GM20000 (cell line): ENCODE measurements around the gene TSHZ2.

ENCODE experiments used
- DNase-seq: peaks from one replicate; pipeline ENCODE4 v3.0.0; 2012; ENCODE audit warnings: low spot score
- TF ChIP-seq, protein P1 (sequence below): IDR thresholded peaks from 2 replicates; pipeline ENCODE4 v1.5.1; 2012; ENCODE audit warnings: mild to moderate bottlenecking, control low read depth; ENCODE audit errors: extremely low read depth, missing control alignments

The TSHZ2 gene

DNA sequence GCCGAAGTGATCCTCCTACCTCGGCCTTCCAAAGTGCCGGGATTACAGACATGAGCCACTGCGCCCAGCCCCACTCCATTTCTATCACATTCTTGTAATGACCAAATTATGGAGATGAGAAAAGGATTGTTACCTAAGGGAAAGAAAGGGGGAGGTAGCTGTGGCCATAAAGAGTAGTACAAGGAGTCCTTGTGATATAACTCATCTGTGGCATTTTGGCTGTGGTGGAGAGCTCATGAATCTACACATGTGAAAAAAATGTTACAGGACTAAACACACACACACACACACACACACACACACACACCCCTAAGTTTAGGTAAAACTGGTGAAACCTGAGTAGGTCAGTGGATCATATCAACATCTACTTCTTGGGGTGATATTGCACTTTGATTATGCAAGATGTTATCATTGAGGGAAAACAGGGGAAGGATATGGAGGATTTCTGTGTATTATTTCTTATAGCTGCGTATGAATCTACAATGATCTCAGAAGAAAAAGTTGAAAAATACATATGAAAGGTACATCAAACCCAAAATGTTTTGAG, 251.5 kb downstream of the TSHZ2 start:
- DNase-seq: no peak
- TF ChIP-seq, protein P1, sequence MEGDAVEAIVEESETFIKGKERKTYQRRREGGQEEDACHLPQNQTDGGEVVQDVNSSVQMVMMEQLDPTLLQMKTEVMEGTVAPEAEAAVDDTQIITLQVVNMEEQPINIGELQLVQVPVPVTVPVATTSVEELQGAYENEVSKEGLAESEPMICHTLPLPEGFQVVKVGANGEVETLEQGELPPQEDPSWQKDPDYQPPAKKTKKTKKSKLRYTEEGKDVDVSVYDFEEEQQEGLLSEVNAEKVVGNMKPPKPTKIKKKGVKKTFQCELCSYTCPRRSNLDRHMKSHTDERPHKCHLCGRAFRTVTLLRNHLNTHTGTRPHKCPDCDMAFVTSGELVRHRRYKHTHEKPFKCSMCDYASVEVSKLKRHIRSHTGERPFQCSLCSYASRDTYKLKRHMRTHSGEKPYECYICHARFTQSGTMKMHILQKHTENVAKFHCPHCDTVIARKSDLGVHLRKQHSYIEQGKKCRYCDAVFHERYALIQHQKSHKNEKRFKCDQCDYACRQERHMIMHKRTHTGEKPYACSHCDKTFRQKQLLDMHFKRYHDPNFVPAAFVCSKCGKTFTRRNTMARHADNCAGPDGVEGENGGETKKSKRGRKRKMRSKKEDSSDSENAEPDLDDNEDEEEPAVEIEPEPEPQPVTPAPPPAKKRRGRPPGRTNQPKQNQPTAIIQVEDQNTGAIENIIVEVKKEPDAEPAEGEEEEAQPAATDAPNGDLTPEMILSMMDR: no peak

DNA sequence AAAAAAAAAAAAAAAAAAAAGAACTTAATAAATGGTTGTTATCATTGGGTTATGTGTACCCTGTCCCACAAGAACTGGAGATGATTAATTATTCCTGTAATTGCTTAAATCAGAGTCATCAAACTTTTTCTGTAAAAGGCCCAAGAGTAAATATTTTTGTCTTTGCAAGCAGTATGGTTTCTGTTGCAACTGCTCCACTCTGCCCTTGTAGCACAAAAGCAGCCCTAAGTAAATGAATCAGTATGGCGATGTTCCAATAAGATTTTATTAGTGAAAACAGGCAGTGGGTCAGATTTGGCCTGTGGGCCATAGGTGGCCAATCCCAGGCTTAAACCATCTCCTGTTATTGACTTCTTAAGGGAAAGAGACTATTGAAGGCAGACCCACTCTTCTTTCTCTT, 252.7 kb downstream of the TSHZ2 start:
- TF ChIP-seq, protein P1: no peak
- no peak for DNase-seq

DNA sequence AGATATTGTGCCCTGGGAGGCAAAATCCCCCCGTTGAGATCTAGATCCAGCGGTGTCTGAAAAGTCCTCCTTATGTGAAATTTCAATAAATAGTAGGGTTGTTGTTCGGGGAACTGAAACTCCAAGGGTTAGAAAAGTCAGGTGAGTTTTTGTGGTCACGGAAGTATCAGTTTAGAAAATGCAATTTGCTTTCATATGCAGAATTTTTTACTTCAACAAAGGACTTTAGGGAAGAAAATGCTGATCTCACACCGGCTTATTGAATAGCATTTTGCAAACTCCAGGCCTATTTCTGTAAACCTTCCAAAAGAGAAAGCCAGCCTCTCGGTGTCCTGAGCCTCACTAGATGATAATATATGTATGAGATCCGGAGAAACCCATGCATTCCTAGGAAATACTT, 254.7 kb downstream of the TSHZ2 start:
- DNase-seq: no peak
- TF ChIP-seq, protein P1: no peak

DNA sequence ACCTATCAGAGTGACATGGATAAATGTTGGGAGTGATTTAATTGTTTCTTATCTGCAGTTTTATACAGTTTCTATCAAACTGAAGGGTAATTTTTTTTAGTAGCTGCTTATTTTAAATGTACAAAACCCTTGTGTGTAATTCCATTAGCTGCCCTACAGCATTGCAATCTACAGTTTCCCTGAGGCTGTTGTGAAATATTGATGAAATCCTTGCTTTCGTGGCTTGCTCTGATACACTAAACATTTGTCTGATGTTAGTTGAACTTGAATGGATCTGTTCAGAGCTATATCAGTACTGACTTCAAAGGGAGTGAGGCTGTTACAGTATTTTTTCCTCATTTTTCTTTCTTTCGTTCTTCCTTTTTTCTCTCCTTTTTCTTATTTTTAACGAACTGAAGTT, 255.4 kb downstream of the TSHZ2 start:
- DNase-seq: no peak
- TF ChIP-seq, protein P1: no peak

DNA sequence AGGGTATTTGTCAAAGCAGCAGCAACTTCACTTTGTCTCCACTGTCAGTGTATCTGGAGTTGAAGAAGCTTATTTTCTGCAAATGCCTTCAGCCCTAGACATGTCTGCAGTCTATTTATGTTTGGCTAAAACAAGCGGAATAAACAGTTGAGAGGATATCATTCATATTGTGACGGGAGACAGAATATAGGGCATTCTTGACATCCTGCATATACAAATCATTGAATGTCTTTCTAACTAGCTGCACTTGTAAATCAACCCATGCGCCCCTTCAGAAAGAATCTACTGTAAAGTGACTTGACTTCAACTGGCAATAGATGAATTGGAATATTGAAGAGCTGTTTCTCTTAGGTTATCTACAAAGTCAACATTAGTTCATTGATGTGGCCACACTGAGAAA, 258.9 kb downstream of the TSHZ2 start:
- DNase-seq: no peak
- TF ChIP-seq, protein P1: no peak

DNA sequence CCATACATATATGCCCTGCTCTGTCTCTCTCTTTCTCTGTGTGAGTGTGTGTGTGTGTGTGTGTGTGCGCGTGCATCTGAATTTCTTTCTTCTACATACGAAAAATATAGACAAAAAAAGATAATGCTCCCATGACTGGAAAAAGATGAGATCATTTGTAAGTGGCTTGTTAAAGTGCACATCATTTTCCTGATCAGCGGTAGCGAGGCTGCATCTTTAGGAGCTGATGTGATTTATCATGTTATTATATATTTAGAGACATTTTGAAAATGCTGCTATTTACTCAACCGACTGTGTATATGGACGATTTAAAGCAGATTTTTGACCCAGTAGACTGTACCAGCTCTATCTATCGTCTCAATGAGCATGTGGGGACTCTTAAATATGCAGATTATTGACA, 265.3 kb downstream of the TSHZ2 start:
- no peak for DNase-seq
- TF ChIP-seq, protein P1: no peak

DNA sequence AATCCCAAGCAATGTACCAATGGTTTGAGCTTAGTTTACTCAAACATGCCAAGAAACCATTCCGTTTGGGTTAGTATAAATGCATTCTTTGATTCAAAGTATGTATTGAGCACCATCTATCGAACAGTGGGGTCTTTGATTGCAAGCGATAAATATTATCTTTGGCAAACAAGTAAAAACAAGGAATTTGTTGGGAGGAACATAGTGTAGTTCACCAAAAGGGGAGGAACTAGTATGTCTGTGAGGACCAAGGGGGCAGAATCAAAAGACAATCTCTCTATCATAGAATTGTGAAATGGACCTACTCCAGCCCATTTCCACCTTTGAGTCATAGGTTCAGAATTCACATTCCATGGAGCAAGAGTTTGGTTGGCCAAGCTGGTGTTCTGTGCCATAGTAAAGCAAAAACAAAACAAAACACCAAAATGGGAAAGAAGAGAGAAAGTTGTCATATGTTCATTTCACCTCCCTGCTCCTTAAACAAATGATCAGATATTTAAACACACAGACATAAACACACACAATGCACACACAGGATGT, 266.0 kb downstream of the TSHZ2 start:
- DNase-seq: no peak
- TF ChIP-seq, protein P1: no peak
